Hepatocyte (in vitro differentiated cells): Measurements from ENCODE around the gene CTNNA2.

Source experiments
- EZH2 ChIP-seq: fragments of 200-600 bp; sonication (generic); IDR thresholded peaks from 2 replicates; pipeline ENCODE4 v1.6.1; 2016; ENCODE audit warnings: antibody characterized with exemption, mild to moderate bottlenecking, borderline replicate concordance
- TF ChIP-seq, protein P1 (sequence below): fragments of 200-600 bp; sonication (generic); IDR thresholded peaks from 2 replicates; pipeline ENCODE4 v1.5.1; 2016; ENCODE audit warnings: antibody characterized with exemption, mild to moderate bottlenecking; ENCODE audit not compliant: poor library complexity

DNA sequence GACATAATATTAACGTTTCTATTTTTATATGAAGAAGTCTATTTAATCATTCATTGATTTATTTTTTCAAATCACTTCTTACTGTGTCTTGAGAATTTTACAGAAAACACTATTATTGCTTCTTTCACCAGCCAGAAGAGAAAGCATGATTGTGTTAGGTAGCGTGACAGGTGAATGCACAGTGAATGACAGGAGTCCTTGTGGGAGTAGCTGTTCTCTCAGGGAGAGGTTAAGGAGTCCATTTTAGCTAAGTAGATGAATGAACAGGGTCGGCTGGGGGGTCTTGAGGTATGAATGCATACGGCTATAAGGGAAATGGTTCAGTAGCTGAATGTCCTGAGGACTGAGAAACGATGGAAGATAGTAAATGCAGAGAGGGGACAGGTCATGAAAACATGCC, 56.2 kb downstream of the CTNNA2 start:
- TF ChIP-seq EZH2: no peak
- TF ChIP-seq, protein P1, sequence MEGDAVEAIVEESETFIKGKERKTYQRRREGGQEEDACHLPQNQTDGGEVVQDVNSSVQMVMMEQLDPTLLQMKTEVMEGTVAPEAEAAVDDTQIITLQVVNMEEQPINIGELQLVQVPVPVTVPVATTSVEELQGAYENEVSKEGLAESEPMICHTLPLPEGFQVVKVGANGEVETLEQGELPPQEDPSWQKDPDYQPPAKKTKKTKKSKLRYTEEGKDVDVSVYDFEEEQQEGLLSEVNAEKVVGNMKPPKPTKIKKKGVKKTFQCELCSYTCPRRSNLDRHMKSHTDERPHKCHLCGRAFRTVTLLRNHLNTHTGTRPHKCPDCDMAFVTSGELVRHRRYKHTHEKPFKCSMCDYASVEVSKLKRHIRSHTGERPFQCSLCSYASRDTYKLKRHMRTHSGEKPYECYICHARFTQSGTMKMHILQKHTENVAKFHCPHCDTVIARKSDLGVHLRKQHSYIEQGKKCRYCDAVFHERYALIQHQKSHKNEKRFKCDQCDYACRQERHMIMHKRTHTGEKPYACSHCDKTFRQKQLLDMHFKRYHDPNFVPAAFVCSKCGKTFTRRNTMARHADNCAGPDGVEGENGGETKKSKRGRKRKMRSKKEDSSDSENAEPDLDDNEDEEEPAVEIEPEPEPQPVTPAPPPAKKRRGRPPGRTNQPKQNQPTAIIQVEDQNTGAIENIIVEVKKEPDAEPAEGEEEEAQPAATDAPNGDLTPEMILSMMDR: no peak
